ENCODE data around the gene IL12RB2. TPM values are rescaled to one million over a fixed set of nuclear protein-coding genes. Genes with fewer than 3 reads are reported as not detected.

Gene IL12RB2
- total and polyA plus RNA-seq, 10 of the 15 experiments (the other 5 are each of a cell fraction or from before 2014, with no cell fraction given): 0.15 to 1.1 (median 0.54) TPM; not detected in 1

DNA sequence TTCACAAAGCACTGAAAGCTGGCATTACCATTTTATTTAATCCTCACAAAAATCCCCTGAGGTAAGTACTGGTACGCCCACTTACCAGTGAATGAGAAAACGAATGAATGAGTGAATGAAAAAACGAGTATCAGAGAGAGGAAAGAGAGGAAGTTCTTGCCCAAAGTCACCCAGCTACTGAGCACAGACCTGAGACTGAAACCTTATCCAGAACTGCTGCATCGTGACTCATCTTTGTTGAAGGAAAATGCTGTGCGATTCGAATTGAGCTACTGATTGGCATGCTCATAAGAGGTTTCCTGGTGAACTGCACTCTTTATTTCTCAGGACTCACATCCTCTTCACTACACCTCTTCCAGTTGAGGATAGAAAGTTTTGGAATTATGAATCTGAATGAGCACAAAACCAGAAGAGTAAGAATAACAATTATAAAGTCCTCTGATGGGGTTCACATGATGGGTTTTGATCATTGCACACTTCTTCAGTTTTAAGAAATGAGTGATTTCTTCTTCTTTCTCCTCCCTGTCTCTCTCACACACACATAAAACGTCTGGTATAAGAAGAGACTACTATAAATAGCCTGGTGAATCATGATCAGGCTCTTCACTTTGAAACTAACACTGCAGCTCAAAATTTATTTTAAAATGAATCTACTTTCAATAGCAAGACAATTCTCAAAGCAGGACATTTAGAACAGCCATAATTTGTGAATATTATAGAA lies 32.1 kb downstream of the IL12RB2 start (continued):
- TF ChIP-seq, protein P1, sequence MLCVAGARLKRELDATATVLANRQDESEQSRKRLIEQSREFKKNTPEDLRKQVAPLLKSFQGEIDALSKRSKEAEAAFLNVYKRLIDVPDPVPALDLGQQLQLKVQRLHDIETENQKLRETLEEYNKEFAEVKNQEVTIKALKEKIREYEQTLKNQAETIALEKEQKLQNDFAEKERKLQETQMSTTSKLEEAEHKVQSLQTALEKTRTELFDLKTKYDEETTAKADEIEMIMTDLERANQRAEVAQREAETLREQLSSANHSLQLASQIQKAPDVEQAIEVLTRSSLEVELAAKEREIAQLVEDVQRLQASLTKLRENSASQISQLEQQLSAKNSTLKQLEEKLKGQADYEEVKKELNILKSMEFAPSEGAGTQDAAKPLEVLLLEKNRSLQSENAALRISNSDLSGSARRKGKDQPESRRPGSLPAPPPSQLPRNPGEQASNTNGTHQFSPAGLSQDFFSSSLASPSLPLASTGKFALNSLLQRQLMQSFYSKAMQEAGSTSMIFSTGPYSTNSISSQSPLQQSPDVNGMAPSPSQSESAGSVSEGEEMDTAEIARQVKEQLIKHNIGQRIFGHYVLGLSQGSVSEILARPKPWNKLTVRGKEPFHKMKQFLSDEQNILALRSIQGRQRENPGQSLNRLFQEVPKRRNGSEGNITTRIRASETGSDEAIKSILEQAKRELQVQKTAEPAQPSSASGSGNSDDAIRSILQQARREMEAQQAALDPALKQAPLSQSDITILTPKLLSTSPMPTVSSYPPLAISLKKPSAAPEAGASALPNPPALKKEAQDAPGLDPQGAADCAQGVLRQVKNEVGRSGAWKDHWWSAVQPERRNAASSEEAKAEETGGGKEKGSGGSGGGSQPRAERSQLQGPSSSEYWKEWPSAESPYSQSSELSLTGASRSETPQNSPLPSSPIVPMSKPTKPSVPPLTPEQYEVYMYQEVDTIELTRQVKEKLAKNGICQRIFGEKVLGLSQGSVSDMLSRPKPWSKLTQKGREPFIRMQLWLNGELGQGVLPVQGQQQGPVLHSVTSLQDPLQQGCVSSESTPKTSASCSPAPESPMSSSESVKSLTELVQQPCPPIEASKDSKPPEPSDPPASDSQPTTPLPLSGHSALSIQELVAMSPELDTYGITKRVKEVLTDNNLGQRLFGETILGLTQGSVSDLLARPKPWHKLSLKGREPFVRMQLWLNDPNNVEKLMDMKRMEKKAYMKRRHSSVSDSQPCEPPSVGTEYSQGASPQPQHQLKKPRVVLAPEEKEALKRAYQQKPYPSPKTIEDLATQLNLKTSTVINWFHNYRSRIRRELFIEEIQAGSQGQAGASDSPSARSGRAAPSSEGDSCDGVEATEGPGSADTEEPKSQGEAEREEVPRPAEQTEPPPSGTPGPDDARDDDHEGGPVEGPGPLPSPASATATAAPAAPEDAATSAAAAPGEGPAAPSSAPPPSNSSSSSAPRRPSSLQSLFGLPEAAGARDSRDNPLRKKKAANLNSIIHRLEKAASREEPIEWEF (IDR thresholded peaks at IDR 0.05; ENCODE audit: insufficient replicate concordance, low read depth, low read length): no peak
- TF ChIP-seq ETV6 (conservative IDR thresholded peaks at IDR 0.05 in 1 of 2, IDR thresholded peaks at IDR 0.05 in 1 of 2; ENCODE audit: borderline replicate concordance in 1 of 2, low read depth in 1 of 2) (peak in 1 of 2 experiments; percentile 35; a peak in 1 of 4 replicates), SUPT20H (IDR thresholded peaks at IDR 0.05; ENCODE audit: borderline replicate concordance, control insufficient read depth, low read depth, low read length) (no peak), FOXK2 (IDR thresholded peaks at IDR 0.05) (no peak), CBX5 (IDR thresholded peaks at IDR 0.05; ENCODE audit: low read depth) (no peak), WRNIP1 (IDR thresholded peaks at IDR 0.05; ENCODE audit: borderline replicate concordance, low read depth, low read length) (no peak), ZBTB33 (IDR thresholded peaks at IDR 0.05) (no peak), SMAD1 (IDR thresholded peaks at IDR 0.05; ENCODE audit: low read depth, partially characterized antibody) (no peak), TCF7 (IDR thresholded peaks at IDR 0.05; ENCODE audit: borderline replicate concordance) (no peak), SREBF1 (IDR thresholded peaks at IDR 0.05; ENCODE audit: low read length) (no peak)
- TF ChIP-seq, protein P2, sequence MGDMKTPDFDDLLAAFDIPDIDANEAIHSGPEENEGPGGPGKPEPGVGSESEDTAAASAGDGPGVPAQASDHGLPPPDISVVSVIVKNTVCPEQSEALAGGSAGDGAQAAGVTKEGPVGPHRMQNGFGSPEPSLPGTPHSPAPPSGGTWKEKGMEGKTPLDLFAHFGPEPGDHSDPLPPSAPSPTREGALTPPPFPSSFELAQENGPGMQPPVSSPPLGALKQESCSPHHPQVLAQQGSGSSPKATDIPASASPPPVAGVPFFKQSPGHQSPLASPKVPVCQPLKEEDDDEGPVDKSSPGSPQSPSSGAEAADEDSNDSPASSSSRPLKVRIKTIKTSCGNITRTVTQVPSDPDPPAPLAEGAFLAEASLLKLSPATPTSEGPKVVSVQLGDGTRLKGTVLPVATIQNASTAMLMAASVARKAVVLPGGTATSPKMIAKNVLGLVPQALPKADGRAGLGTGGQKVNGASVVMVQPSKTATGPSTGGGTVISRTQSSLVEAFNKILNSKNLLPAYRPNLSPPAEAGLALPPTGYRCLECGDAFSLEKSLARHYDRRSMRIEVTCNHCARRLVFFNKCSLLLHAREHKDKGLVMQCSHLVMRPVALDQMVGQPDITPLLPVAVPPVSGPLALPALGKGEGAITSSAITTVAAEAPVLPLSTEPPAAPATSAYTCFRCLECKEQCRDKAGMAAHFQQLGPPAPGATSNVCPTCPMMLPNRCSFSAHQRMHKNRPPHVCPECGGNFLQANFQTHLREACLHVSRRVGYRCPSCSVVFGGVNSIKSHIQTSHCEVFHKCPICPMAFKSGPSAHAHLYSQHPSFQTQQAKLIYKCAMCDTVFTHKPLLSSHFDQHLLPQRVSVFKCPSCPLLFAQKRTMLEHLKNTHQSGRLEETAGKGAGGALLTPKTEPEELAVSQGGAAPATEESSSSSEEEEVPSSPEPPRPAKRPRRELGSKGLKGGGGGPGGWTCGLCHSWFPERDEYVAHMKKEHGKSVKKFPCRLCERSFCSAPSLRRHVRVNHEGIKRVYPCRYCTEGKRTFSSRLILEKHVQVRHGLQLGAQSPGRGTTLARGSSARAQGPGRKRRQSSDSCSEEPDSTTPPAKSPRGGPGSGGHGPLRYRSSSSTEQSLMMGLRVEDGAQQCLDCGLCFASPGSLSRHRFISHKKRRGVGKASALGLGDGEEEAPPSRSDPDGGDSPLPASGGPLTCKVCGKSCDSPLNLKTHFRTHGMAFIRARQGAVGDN (IDR thresholded peaks at IDR 0.05): peak; percentile 34; the same call in 1 of the 2 replicates
- TF ChIP-seq, protein P3, sequence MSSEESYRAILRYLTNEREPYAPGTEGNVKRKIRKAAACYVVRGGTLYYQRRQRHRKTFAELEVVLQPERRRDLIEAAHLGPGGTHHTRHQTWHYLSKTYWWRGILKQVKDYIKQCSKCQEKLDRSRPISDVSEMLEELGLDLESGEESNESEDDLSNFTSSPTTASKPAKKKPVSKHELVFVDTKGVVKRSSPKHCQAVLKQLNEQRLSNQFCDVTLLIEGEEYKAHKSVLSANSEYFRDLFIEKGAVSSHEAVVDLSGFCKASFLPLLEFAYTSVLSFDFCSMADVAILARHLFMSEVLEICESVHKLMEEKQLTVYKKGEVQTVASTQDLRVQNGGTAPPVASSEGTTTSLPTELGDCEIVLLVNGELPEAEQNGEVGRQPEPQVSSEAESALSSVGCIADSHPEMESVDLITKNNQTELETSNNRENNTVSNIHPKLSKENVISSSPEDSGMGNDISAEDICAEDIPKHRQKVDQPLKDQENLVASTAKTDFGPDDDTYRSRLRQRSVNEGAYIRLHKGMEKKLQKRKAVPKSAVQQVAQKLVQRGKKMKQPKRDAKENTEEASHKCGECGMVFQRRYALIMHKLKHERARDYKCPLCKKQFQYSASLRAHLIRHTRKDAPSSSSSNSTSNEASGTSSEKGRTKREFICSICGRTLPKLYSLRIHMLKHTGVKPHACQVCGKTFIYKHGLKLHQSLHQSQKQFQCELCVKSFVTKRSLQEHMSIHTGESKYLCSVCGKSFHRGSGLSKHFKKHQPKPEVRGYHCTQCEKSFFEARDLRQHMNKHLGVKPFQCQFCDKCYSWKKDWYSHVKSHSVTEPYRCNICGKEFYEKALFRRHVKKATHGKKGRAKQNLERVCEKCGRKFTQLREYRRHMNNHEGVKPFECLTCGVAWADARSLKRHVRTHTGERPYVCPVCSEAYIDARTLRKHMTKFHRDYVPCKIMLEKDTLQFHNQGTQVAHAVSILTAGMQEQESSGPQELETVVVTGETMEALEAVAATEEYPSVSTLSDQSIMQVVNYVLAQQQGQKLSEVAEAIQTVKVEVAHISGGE (CRISPR knock-in tag; IDR thresholded peaks at IDR 0.05): no peak
